Keratinocyte (primary cell): Measurements from ENCODE around the gene PTPRN2. TPM values are rescaled to one million over a fixed set of nuclear protein-coding genes. Genes with fewer than 3 reads are reported as not detected.

ENCODE experiments used
- DNase-seq: peaks from one replicate; pipeline ENCODE4 v3.0.0-alpha.2; 2011; ENCODE audit warnings: low read depth, missing footprints, low spot score
- FAIRE-seq: peaks from 2 replicates; lab custom pipeline; 2011; peaks lifted over from hg19 to GRCh38; lab: Jason Lieb, UNC
- H2AFZ ChIP-seq: 2 replicates; pipeline ENCODE4 v1.6.0; 2012; ENCODE audit warnings: low read length, control low read depth, inconsistent platforms; ENCODE audit not compliant: control insufficient read depth
- H3K27ac ChIP-seq: 2 replicates; pipeline ENCODE4 v1.5.1; 2011; ENCODE audit warnings: low read length; ENCODE audit not compliant: control insufficient read depth, insufficient read depth
- H3K27me3 ChIP-seq: 3 replicates; pipeline ENCODE4 v1.6.0; 2011; ENCODE audit warnings: low read length; ENCODE audit not compliant: control insufficient read depth, insufficient read depth; ENCODE audit errors: extremely low read depth
- H3K36me3 ChIP-seq, 2 experiments: 2 replicates in 1 of 2; 3 replicates in 1 of 2; pipeline ENCODE4 v1.5.1; 2011; ENCODE audit warnings: low read length in 2 of 2, mild to moderate bottlenecking in 1 of 2; ENCODE audit not compliant: control insufficient read depth in 2 of 2, insufficient read depth in 2 of 2; ENCODE audit errors: extremely low read depth in 1 of 2
- H3K4me1 ChIP-seq: 3 replicates; pipeline ENCODE4 v1.5.1; 2011; ENCODE audit warnings: low read length; ENCODE audit not compliant: control insufficient read depth, insufficient read depth; ENCODE audit errors: extremely low read depth
- H3K4me2 ChIP-seq: 3 replicates; pipeline ENCODE4 v1.6.0; 2011; ENCODE audit warnings: low read depth, low read length; ENCODE audit not compliant: control insufficient read depth, insufficient read depth; ENCODE audit errors: extremely low read depth
- H3K4me3 ChIP-seq, 3 experiments: fragments of 200-600 bp in 1 of 3; sonication (generic) in 1 of 3; 2 replicates in 2 of 3; 3 replicates in 1 of 3; pipeline ENCODE4 v1.5.1; 2011 to 2016; ENCODE audit warnings: low read length in 3 of 3, mild to moderate bottlenecking in 3 of 3, control low read depth in 2 of 3, inconsistent platforms in 1 of 3, low read depth in 1 of 3, mixed read lengths in 1 of 3, mixed run types in 1 of 3, moderate library complexity in 1 of 3; ENCODE audit not compliant: control insufficient read depth in 2 of 3, insufficient read depth in 2 of 3; ENCODE audit errors: extremely low read depth in 1 of 3
- H3K79me2 ChIP-seq: 2 replicates; pipeline ENCODE4 v1.6.0; 2012; ENCODE audit warnings: low read length; ENCODE audit not compliant: control insufficient read depth, insufficient read depth
- H3K9ac ChIP-seq: 3 replicates; pipeline ENCODE4 v1.6.0; 2011; ENCODE audit warnings: low read length; ENCODE audit not compliant: control insufficient read depth, insufficient read depth; ENCODE audit errors: extremely low read depth
- H3K9me1 ChIP-seq: 3 replicates; pipeline ENCODE4 v1.6.0; 2011; ENCODE audit warnings: low read length; ENCODE audit not compliant: control insufficient read depth, insufficient read depth; ENCODE audit errors: extremely low read depth
- H3K9me3 ChIP-seq: 2 replicates; pipeline ENCODE4 v1.5.1; 2012; ENCODE audit warnings: low read depth, low read length; ENCODE audit not compliant: control insufficient read depth
- H4K20me1 ChIP-seq: 3 replicates; pipeline ENCODE4 v1.6.0; 2011; ENCODE audit warnings: low read length; ENCODE audit not compliant: control insufficient read depth, insufficient read depth; ENCODE audit errors: extremely low read depth
- CTCF ChIP-seq, 3 experiments: IDR thresholded peaks in 1 of 3; conservative IDR thresholded peaks in 1 of 3; optimal IDR thresholded peaks in 1 of 3; 2 replicates in 2 of 3; 3 replicates in 1 of 3; pipeline versions ENCODE3 to v1.5.1; 2011; ENCODE audit warnings: low read length in 3 of 3, mild to moderate bottlenecking in 3 of 3, moderate library complexity in 2 of 3, control low read depth in 1 of 3, inconsistent platforms in 1 of 3; ENCODE audit not compliant: insufficient read depth in 2 of 3; ENCODE audit errors: extremely low read depth in 1 of 3
- EZH2 ChIP-seq: IDR thresholded peaks from one replicate; pipeline ENCODE4 v1.6.1; 2012; ENCODE audit warnings: inconsistent platforms, mild to moderate bottlenecking, low read length, moderate library complexity
- dilution Hi-C: fragments of 300-500 bp; cut with MboI; formaldehyde crosslinking; loops from one replicate; pipeline ENCODE4 v1.7.0; 2020; ENCODE audit warnings: low sequenced_read_pairs; ENCODE audit not compliant: extremely low pct_ligation_motif_present
- polyA plus RNA-seq, 5 experiments: library from polyadenylated mRNA; depleted of rRNA in 3 of 5; stranded (reverse) in 3 of 5; stranded (forward) in 1 of 5; unstranded in 1 of 5; fragments of >200 nt; gene quantifications; 1 replicate in 1 of 5; 2 replicates in 3 of 5; 3 replicates in 1 of 5; pipeline versions ENCODE4 v1.2.1 to v1.2.3, GENCODE V29; 2011 to 2012; ENCODE audit warnings: missing spikeins in 2 of 5, low read depth in 1 of 5, low replicate concordance in 1 of 5

The PTPRN2 gene
- polyA plus RNA-seq, 1 donor (not counting 4 experiments of a cell fraction or from before 2014, with no cell fraction given) = not detected

- Histone ChIP-seq H4K20me1 (no peaks in the 10 kb centered on the region), H2AFZ (no peak overlapping the region), H3K4me3 (no peak overlapping the region), H3K79me2 (no peaks in the 10 kb centered on the region), H3K4me2 (no peak overlapping the region), H3K9ac (no peak overlapping the region), H3K27ac (no peak overlapping the region), H3K9me3 (peaks cover 17% of the 10 kb centered on the region), H3K27me3 (no peaks in the 10 kb centered on the region), H3K36me3 (no peaks in the 10 kb centered on the region), H3K4me1 (no peaks in the 10 kb centered on the region), H3K9me1 (no peaks in the 10 kb centered on the region)
- TF ChIP-seq CTCF (optimal IDR thresholded peaks at IDR 0.05 in 1 of 3, IDR thresholded peaks at IDR 0.05 in 1 of 3, conservative IDR thresholded peaks at IDR 0.05 in 1 of 3; ENCODE audit: extremely low read depth in 1 of 3, insufficient read depth in 2 of 3, low read length in 3 of 3) = no peak
- TF ChIP-seq EZH2 = no peak
- DNase-seq = no peak
- FAIRE-seq = no peak
- dilution Hi-C loops = no loop called here
These were observed 733.9 kb downstream of the PTPRN2 start for GRCh38 chr7:157853789-157854065.

- no peaks in the 10 kb centered on the region for H3K27me3 ChIP-seq
These were observed 734.4 kb downstream of the PTPRN2 start for GRCh38 chr7:157853076-157853788.

More at GRCh38 chr7:157853076-157853788, 734.4 kb downstream of the PTPRN2 start:
- no peaks in the 10 kb centered on the region for H3K36me3 ChIP-seq
- no peaks in the 10 kb centered on the region for H3K9me1 ChIP-seq
- dilution Hi-C loops = no loop called here
- H3K4me3 ChIP-seq = no peak overlapping the region
- H3K4me2 ChIP-seq = no peak overlapping the region
- H3K27ac ChIP-seq = no peak overlapping the region
- no peaks in the 10 kb centered on the region for H4K20me1 ChIP-seq
- H2AFZ ChIP-seq = no peak overlapping the region
- peaks cover 17% of the 10 kb centered on the region for H3K9me3 ChIP-seq
- DNase-seq (no peak), FAIRE-seq (no peak)
- no peaks in the 10 kb centered on the region for H3K79me2 ChIP-seq
- H3K9ac ChIP-seq = no peak overlapping the region
- H3K4me1 ChIP-seq = no peaks in the 10 kb centered on the region
- TF ChIP-seq EZH2 (no peak), CTCF (optimal IDR thresholded peaks at IDR 0.05 in 1 of 3, IDR thresholded peaks at IDR 0.05 in 1 of 3, conservative IDR thresholded peaks at IDR 0.05 in 1 of 3; ENCODE audit: extremely low read depth in 1 of 3, insufficient read depth in 2 of 3, low read length in 3 of 3) (no peak)
